HCT116 (cell line): Measurements from ENCODE around the gene UQCRQ. TPM values are rescaled to one million over a fixed set of nuclear protein-coding genes. Genes with fewer than 3 reads are reported as not detected.

Source experiments
- ATAC-seq: fragments of 200-7000 bp; cut with Tn5 transposase; 2 replicates; pipeline ENCODE4 v1.9.1; 2020; ENCODE audit warnings: mild to moderate bottlenecking, moderate library complexity
- BruUV-seq: library from RNA; stranded (reverse); fragments of 400-500 nt; replicated peaks from 2 replicates; lab custom pipeline; 2021; lab: Mats Ljungman, UMichigan
- CTCF ChIA-PET: fragments of 300-600 bp; sonication (Branson Sonifier 250); formaldehyde crosslinking; loops from one replicate; lab custom pipeline; 2021; ENCODE audit warnings: antibody characterized with exemption; lab: Charles Lee
- POLR2A ChIA-PET: fragments of 300-600, 350-600 bp; sonication (Branson Sonifier 250); formaldehyde crosslinking; loops from one replicate; lab custom pipeline; 2021; ENCODE audit warnings: antibody characterized with exemption; lab: Charles Lee
- RAD21 ChIA-PET, 2 experiments: fragments of 300-600 bp; sonication (Branson Sonifier 250); formaldehyde crosslinking; loops; one replicate each; lab custom pipeline; 2023; ENCODE audit warnings: low total read pairs in 2 of 2; ENCODE audit not compliant: uncharacterized antibody in 2 of 2, unreplicated experiment in 2 of 2, low non-redundant PET in 1 of 2; lab: Charles Lee
- DNase-seq: peaks from one replicate; pipeline ENCODE4 v3.0.0-alpha.2; 2010; ENCODE audit warnings: low read depth, low spot score
- H2AFZ ChIP-seq: fragments of 200-600 bp; shearing (Covaris generic), sonication (generic); 2 replicates; pipeline ENCODE4 v1.6.1; 2017; ENCODE audit warnings: low read depth, mixed run types, mixed read lengths, antibody characterized with exemption, low read length; ENCODE audit not compliant: poor library complexity, severe bottlenecking
- H3K27ac ChIP-seq: 2 replicates; pipeline ENCODE4 v1.5.1; 2012; ENCODE audit warnings: low read depth, low read length
- H3K27me3 ChIP-seq: fragments of 200-600 bp; sonication (generic); 2 replicates; pipeline ENCODE4 v1.6.1; 2016; ENCODE audit warnings: mixed run types, low read length, mixed read lengths; ENCODE audit not compliant: insufficient read depth
- H3K36me3 ChIP-seq, 2 experiments: fragments of 200-500 bp in 1 of 2; fragments of 200-600 bp in 1 of 2; sonication (Bioruptor generic) in 1 of 2; sonication (generic) in 1 of 2; 2 replicates each; pipeline versions ENCODE4 v1.5.1 to v1.6.1; 2014 to 2016; ENCODE audit warnings: low read length in 2 of 2, inconsistent platforms in 1 of 2, mixed read lengths in 1 of 2, mixed run types in 1 of 2; ENCODE audit not compliant: insufficient read depth in 2 of 2, control insufficient read depth in 1 of 2
- H3K4me1 ChIP-seq, 2 experiments: fragments of 200-600 bp in 1 of 2; sonication (generic) in 1 of 2; 2 replicates each; pipeline versions ENCODE4 v1.5.1 to v1.6.1; 2012 to 2017; ENCODE audit warnings: low read length in 2 of 2, inconsistent platforms in 1 of 2, mild to moderate bottlenecking in 1 of 2, mixed read lengths in 1 of 2, mixed run types in 1 of 2, moderate library complexity in 1 of 2; ENCODE audit not compliant: insufficient read depth in 2 of 2, control insufficient read depth in 1 of 2
- H3K4me2 ChIP-seq: fragments of 200-600 bp; sonication (generic); 2 replicates; pipeline ENCODE4 v1.6.1; 2017; ENCODE audit warnings: mixed run types, low read length, mixed read lengths
- H3K4me3 ChIP-seq, 2 experiments: fragments of 200-600 bp in 1 of 2; sonication (generic) in 1 of 2; replicated peaks in 1 of 2; 2 replicates each; pipeline ENCODE4 v1.5.1; 2011 to 2016; ENCODE audit warnings: low read length in 2 of 2, control low read depth in 1 of 2, low read depth in 1 of 2, mild to moderate bottlenecking in 1 of 2, mixed read lengths in 1 of 2, mixed run types in 1 of 2
- H3K79me2 ChIP-seq: fragments of 200-600 bp; sonication (generic); 2 replicates; pipeline ENCODE4 v1.6.1; 2017; ENCODE audit warnings: mild to moderate bottlenecking, mixed run types, low read length, moderate library complexity, mixed read lengths; ENCODE audit not compliant: insufficient read depth
- H3K9ac ChIP-seq: fragments of 200-600 bp; sonication (generic); 2 replicates; pipeline ENCODE4 v1.6.1; 2016; ENCODE audit warnings: low read length, mixed read lengths
- H3K9me2 ChIP-seq: fragments of 200-600 bp; sonication (generic), shearing (Covaris generic); 2 replicates; pipeline ENCODE4 v1.6.1; 2017; ENCODE audit warnings: mixed run types, mild to moderate bottlenecking, moderate library complexity; ENCODE audit not compliant: insufficient read depth
- H3K9me3 ChIP-seq, 2 experiments: fragments of 200-500 bp in 1 of 2; fragments of 200-600 bp in 1 of 2; sonication (Bioruptor generic) in 1 of 2; sonication (generic) in 1 of 2; 2 replicates each; pipeline ENCODE4 v1.6.1; 2014 to 2017; ENCODE audit warnings: low read length in 2 of 2, mixed read lengths in 2 of 2, inconsistent platforms in 1 of 2, low read depth in 1 of 2, mild to moderate bottlenecking in 1 of 2, mixed run types in 1 of 2, moderate library complexity in 1 of 2; ENCODE audit not compliant: control insufficient read depth in 1 of 2, insufficient read depth in 1 of 2
- H4K20me1 ChIP-seq: fragments of 200-600 bp; sonication (generic), shearing (Covaris generic); 2 replicates; pipeline ENCODE4 v1.6.1; 2017; ENCODE audit warnings: mixed run types, mild to moderate bottlenecking, moderate library complexity; ENCODE audit not compliant: insufficient read depth
- ATF3 ChIP-seq: IDR thresholded peaks from 2 replicates; pipeline ENCODE4 v1.6.1; 2012
- CEBPB ChIP-seq: IDR thresholded peaks from 2 replicates; pipeline ENCODE4 v1.6.1; 2012; ENCODE audit warnings: low read depth
- ELF1 ChIP-seq: IDR thresholded peaks from 2 replicates; pipeline ENCODE4 v1.6.1; 2012; ENCODE audit warnings: low read depth, borderline replicate concordance
- FOSL1 ChIP-seq: IDR thresholded peaks from 2 replicates; pipeline ENCODE4 v1.6.1; 2012; ENCODE audit warnings: low read depth
- JUND ChIP-seq: IDR thresholded peaks from 2 replicates; pipeline ENCODE4 v1.6.1; 2012
- POLR2A ChIP-seq: IDR thresholded peaks from 2 replicates; pipeline ENCODE4 v1.7.0; 2011; ENCODE audit warnings: borderline replicate concordance; ENCODE audit not compliant: insufficient read depth, insufficient read length; ENCODE audit errors: extremely low read depth
- RAD21 ChIP-seq: IDR thresholded peaks from 2 replicates; pipeline ENCODE4 v1.6.1; 2012; ENCODE audit warnings: low read depth, mild to moderate bottlenecking
- ZBTB33 ChIP-seq: IDR thresholded peaks from 2 replicates; pipeline ENCODE4 v1.6.1; 2011; ENCODE audit warnings: mild to moderate bottlenecking, low read length, moderate library complexity; ENCODE audit not compliant: insufficient replicate concordance; ENCODE audit errors: extremely low read depth
- intact Hi-C: fragments of 100-400 bp; cut with micrococcal nuclease; formaldehyde crosslinking; loops from 2 replicates; pipeline ENCODE4 v1.10.0; 2022
- total RNA-seq: library from RNA; stranded (reverse); gene quantifications from one replicate; pipeline ENCODE4 v1.2.1, GENCODE V29; 2021; ENCODE audit not compliant: unreplicated experiment
- TF ChIP-seq, protein P1 (sequence below): IDR thresholded peaks from 2 replicates; pipeline ENCODE4 v1.6.1; 2012

UQCRQ gene
- total RNA-seq, 1 experiment from 2014 or later = 528 TPM

DNA sequence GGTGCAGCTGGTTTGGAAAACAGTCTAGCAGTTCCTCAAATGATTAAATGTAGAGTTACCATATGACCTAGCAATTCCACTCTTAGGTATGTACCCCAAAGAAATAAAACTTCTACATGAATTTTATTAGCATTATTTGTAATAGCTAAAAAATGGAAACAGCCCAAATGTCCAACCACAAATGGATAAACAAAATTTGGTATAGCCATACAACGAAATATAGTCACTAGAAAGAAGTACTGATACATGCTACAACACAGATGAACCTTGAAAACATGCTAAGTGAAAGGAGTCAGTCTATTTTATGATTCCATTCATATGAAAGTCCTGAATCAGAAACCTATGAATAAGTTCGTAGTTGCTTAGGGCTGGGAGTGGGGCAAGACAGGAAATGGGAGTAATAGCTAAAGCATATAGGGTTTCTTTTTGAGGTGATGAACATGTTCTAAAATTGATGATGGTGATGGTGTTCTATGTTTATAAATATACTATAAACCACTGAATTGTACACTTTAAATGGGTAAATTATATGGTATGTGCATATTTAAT, 6.5 kb upstream of the UQCRQ start:
- intact Hi-C loops = no loop called here
- Histone ChIP-seq H3K79me2 (no peaks in the 10 kb centered on the region), H3K27me3 (no peaks in the 10 kb centered on the region), H3K9me3 (no peaks in the 10 kb centered on the region), H3K27ac (no peak overlapping the region), H3K4me2 (no peak overlapping the region), H3K9ac (no peak overlapping the region), H3K9me2 (no peaks in the 10 kb centered on the region), H4K20me1 (no peaks in the 10 kb centered on the region), H3K36me3 (no peaks in the 10 kb centered on the region), H2AFZ (no peak overlapping the region), H3K4me3 (no peak overlapping the region), H3K4me1 (no peaks in the 10 kb centered on the region)
- ATAC-seq (no peak), DNase-seq (no peak)
- ChIA-PET RAD21 (no interaction called here), CTCF (interaction anchor here (0.6 kb wide), 1 partner anchor 22 kb away, joined by 3 read pairs; no protein-coding TSS in a partner anchor), POLR2A (no interaction called here)
- TF ChIP-seq POLR2A (no peak), RAD21 (no peak), CEBPB (no peak), ELF1 (no peak), ATF3 (no peak), FOSL1 (no peak), ZBTB33 (no peak), JUND (no peak)
- TF ChIP-seq, protein P1, sequence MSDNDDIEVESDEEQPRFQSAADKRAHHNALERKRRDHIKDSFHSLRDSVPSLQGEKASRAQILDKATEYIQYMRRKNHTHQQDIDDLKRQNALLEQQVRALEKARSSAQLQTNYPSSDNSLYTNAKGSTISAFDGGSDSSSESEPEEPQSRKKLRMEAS = no peak
- no TSS peak for BruUV-seq
